CD14-positive monocyte (primary cell): ENCODE results near the gene NME8. TPM values are rescaled to one million over a fixed set of nuclear protein-coding genes. Genes with fewer than 3 reads are reported as not detected.

Experiments
- DNase-seq, 3 donors: peaks; one replicate each; pipeline ENCODE4 v3.0.0-alpha.2; 2011 to 2022
- H2AFZ ChIP-seq: 2 replicates; pipeline ENCODE4 v1.6.0; 2012; ENCODE audit warnings: mild to moderate bottlenecking, low read depth, low read length, inconsistent platforms; ENCODE audit not compliant: insufficient read depth, poor library complexity, severe bottlenecking
- H3K27ac ChIP-seq, 2 donors: 1 replicate in 1 of 2; 2 replicates in 1 of 2; pipeline ENCODE4 v1.5.1; 2012 to 2013; ENCODE audit warnings: low read length in 2 of 2, control low read depth in 1 of 2, inconsistent platforms in 1 of 2, low read depth in 1 of 2, mild to moderate bottlenecking in 1 of 2
- H3K27me3 ChIP-seq, 2 donors: one replicate each; pipeline versions ENCODE4 v1.6.0 to v1.6.1; 2011 to 2013; ENCODE audit warnings: low read length in 2 of 2; ENCODE audit not compliant: control insufficient read depth in 2 of 2, insufficient read depth in 2 of 2
- H3K36me3 ChIP-seq, 2 donors: replicated peaks in 1 of 2; 1 replicate in 1 of 2; 2 replicates in 1 of 2; pipeline versions ENCODE4 v1.5.1 to v1.6.1; 2012 to 2013; ENCODE audit warnings: low read length in 2 of 2, control low read depth in 1 of 2, inconsistent platforms in 1 of 2, mild to moderate bottlenecking in 1 of 2; ENCODE audit not compliant: insufficient read depth in 2 of 2, control insufficient read depth in 1 of 2
- H3K4me1 ChIP-seq, 2 donors: 1 replicate in 1 of 2; 2 replicates in 1 of 2; pipeline versions ENCODE4 v1.5.1 to v1.6.1; 2012 to 2013; ENCODE audit warnings: low read length in 2 of 2, control low read depth in 1 of 2, inconsistent platforms in 1 of 2, mild to moderate bottlenecking in 1 of 2, moderate library complexity in 1 of 2; ENCODE audit not compliant: insufficient read depth in 2 of 2, control insufficient read depth in 1 of 2
- H3K4me2 ChIP-seq: replicated peaks from 2 replicates; pipeline ENCODE3; 2012; ENCODE audit warnings: low read length, moderate library complexity, mild to moderate bottlenecking; ENCODE audit not compliant: poor library complexity, severe bottlenecking; ENCODE audit errors: extremely low read depth
- H3K4me3 ChIP-seq, 3 experiments: fragments of 200-600 bp in 1 of 3; sonication (generic) in 1 of 3; replicated peaks in 1 of 3; 1 replicate in 2 of 3; 2 replicates in 1 of 3; pipeline ENCODE4 v1.5.1; 2011 to 2013; ENCODE audit warnings: low read length in 3 of 3, mild to moderate bottlenecking in 3 of 3, control low read depth in 2 of 3, low read depth in 2 of 3, inconsistent platforms in 1 of 3, moderate library complexity in 1 of 3
- H3K79me2 ChIP-seq: 2 replicates; pipeline ENCODE4 v1.6.0; 2012; ENCODE audit warnings: mild to moderate bottlenecking, control low read depth, inconsistent platforms, low read length, moderate library complexity; ENCODE audit not compliant: insufficient read depth
- H3K9ac ChIP-seq: 2 replicates; pipeline ENCODE4 v1.6.0; 2017; ENCODE audit warnings: low read length, mild to moderate bottlenecking; ENCODE audit not compliant: insufficient read depth, poor library complexity, severe bottlenecking
- H3K9me3 ChIP-seq, 2 donors: replicated peaks in 1 of 2; 1 replicate in 1 of 2; 2 replicates in 1 of 2; pipeline versions ENCODE4 v1.5.1 to v1.6.1; 2012 to 2013; ENCODE audit warnings: low read length in 2 of 2, control low read depth in 1 of 2; ENCODE audit not compliant: control insufficient read depth in 1 of 2, insufficient read depth in 1 of 2
- H4K20me1 ChIP-seq: 2 replicates; pipeline ENCODE4 v1.6.0; 2012; ENCODE audit warnings: mild to moderate bottlenecking, low read length, control low read depth, moderate library complexity; ENCODE audit not compliant: insufficient read depth
- H3K27ac Mint-ChIP-seq, 7 donors: one replicate each; pipeline ENCODE4 v1.8.0; 2020; ENCODE audit warnings: mild to moderate bottlenecking in 7 of 7, mixed read lengths in 7 of 7, moderate library complexity in 6 of 7, inconsistent platforms in 2 of 7
- H3K27me3 Mint-ChIP-seq, 3 donors: one replicate each; pipeline ENCODE4 v1.8.0; 2021 to 2022; ENCODE audit warnings: low read depth in 3 of 3, mild to moderate bottlenecking in 3 of 3, mixed read lengths in 3 of 3, moderate library complexity in 3 of 3, inconsistent platforms in 1 of 3
- H3K36me3 Mint-ChIP-seq, 2 donors: one replicate each; pipeline ENCODE4 v1.8.0; 2020; ENCODE audit warnings: mixed read lengths in 2 of 2, inconsistent platforms in 1 of 2, mild to moderate bottlenecking in 1 of 2
- H3K4me1 Mint-ChIP-seq: one replicate; pipeline ENCODE4 v1.8.0; 2020; ENCODE audit warnings: mild to moderate bottlenecking, mixed read lengths
- H3K4me3 Mint-ChIP-seq, 2 donors: one replicate each; pipeline ENCODE4 v1.8.0; 2020; ENCODE audit warnings: mild to moderate bottlenecking in 2 of 2, mixed read lengths in 2 of 2, moderate library complexity in 1 of 2
- H3K9me3 Mint-ChIP-seq, 7 donors: one replicate each; pipeline ENCODE4 v1.8.0; 2020 to 2022; ENCODE audit warnings: mixed read lengths in 7 of 7, mild to moderate bottlenecking in 6 of 7, moderate library complexity in 6 of 7, inconsistent platforms in 2 of 7
- WGBS: methylation state at CpG from one replicate; pipeline ENCODE4 v1.1.5; 2013; ENCODE audit warnings: missing lambda C conversion rate; ENCODE audit not compliant: insufficient coverage; 5-methylcytosine and 5-hydroxymethylcytosine counted together
- intact Hi-C, 2 donors: fragments of 100-400 bp; cut with micrococcal nuclease; formaldehyde crosslinking; loops; one replicate each; pipeline versions ENCODE4 v1.15.0 to v1.15.1; 2023
- polyA plus RNA-seq, 3 donors: library from polyadenylated mRNA; depleted of rRNA in 1 of 3; unstranded in 2 of 3; stranded (reverse) in 1 of 3; fragments of 300-500 nt in 2 of 3; fragments of >200 nt in 1 of 3; fragmentation: Illumina TruSeq in 2 of 3; gene quantifications; 1 replicate in 2 of 3; 2 replicates in 1 of 3; pipeline ENCODE4 v1.2.3, GENCODE V29; 2012 to 2021
- TF ChIP-seq, protein P1 (sequence below): fragments of 200-600 bp; IDR thresholded peaks from one replicate; pipeline ENCODE4 v1.8.0; 2022; ENCODE audit warnings: antibody characterized with exemption, mild to moderate bottlenecking

Gene NME8
- polyA plus RNA-seq, 3 donors = 3.2 to 8.8 (median 4.8) TPM

GRCh38 chr7:37924491-37925041, 76.2 kb downstream of the NME8 start:
- TF ChIP-seq, protein P1, sequence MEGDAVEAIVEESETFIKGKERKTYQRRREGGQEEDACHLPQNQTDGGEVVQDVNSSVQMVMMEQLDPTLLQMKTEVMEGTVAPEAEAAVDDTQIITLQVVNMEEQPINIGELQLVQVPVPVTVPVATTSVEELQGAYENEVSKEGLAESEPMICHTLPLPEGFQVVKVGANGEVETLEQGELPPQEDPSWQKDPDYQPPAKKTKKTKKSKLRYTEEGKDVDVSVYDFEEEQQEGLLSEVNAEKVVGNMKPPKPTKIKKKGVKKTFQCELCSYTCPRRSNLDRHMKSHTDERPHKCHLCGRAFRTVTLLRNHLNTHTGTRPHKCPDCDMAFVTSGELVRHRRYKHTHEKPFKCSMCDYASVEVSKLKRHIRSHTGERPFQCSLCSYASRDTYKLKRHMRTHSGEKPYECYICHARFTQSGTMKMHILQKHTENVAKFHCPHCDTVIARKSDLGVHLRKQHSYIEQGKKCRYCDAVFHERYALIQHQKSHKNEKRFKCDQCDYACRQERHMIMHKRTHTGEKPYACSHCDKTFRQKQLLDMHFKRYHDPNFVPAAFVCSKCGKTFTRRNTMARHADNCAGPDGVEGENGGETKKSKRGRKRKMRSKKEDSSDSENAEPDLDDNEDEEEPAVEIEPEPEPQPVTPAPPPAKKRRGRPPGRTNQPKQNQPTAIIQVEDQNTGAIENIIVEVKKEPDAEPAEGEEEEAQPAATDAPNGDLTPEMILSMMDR = no peak
- no peak overlapping the region for H3K4me2 ChIP-seq
- H3K9me3 ChIP-seq = peaks cover 2 to 14% of the 10 kb centered on the region in 2 donors
- DNase-seq = no peak
- peaks cover 0 to 2% of the 10 kb centered on the region in 2 donors for H3K27me3 ChIP-seq
- H3K4me3 ChIP-seq = no peak overlapping the region
- intact Hi-C loops = no loop called here
- no peak overlapping the region for H3K4me3 Mint-ChIP-seq
- peaks cover 7% of the 10 kb centered on the region for H3K79me2 ChIP-seq
- H3K9me3 Mint-ChIP-seq = peaks cover 3 to 19% (median 14%) of the 10 kb centered on the region in 7 donors
- no peak overlapping the region for H3K27ac ChIP-seq
- no peak overlapping the region for H3K27ac Mint-ChIP-seq
- H3K4me1 Mint-ChIP-seq = peaks cover 15% of the 10 kb centered on the region
- H3K9ac ChIP-seq = no peak overlapping the region
- WGBS = no CpG with 5 or more reads among the region's 3 CpGs
- H4K20me1 ChIP-seq = no peaks in the 10 kb centered on the region
- H2AFZ ChIP-seq = no peak overlapping the region
- H3K36me3 ChIP-seq = peaks cover 0 to 6% of the 10 kb centered on the region in 2 donors
- H3K4me1 ChIP-seq = peaks cover 20 to 23% of the 10 kb centered on the region in 2 donors
- peaks cover 5 to 15% (median 8%) of the 10 kb centered on the region in 3 donors for H3K27me3 Mint-ChIP-seq
- peaks cover 0 to 3% of the 10 kb centered on the region in 2 donors for H3K36me3 Mint-ChIP-seq

DNA sequence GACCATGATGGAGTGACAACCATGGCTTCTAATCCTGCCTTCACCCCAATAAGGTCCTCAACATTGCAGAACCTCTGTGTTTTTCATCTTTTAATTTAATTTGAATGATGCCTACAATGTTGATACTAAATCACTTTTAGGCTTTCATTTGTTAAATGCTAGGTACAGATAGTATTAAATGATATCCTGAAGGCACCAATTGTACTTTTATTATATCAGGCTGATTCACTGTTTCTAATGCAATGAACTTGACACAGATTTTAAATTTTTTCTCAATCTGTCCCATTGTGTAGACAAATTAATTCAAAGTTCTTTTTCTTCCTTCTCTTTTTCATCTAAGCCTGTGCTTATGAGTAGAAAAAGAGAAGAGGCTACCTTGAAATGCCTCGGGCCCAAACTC, 77.2 kb downstream of the NME8 start:
- DNase-seq = no peak
- H3K9me3 ChIP-seq = peaks cover 2 to 14% of the 10 kb centered on the region in 2 donors
- peaks cover 0 to 6% of the 10 kb centered on the region in 2 donors for H3K36me3 ChIP-seq
- WGBS = no CpG with 5 or more reads among the region's 1 CpG
- Mint-ChIP-seq H3K27ac (no peak overlapping the region), H3K4me3 (no peak overlapping the region), H3K4me1 (peaks cover 9% of the 10 kb centered on the region), H3K9me3 (peaks cover 3 to 21% (median 14%) of the 10 kb centered on the region in 7 donors), H3K27me3 (peaks cover 0 to 6% (median 3%) of the 10 kb centered on the region in 3 donors), H3K36me3 (peaks cover 0 to 3% of the 10 kb centered on the region in 2 donors)
- H2AFZ ChIP-seq = no peak overlapping the region
- H4K20me1 ChIP-seq = no peaks in the 10 kb centered on the region
- H3K9ac ChIP-seq = no peak overlapping the region
- H3K4me3 ChIP-seq = no peak overlapping the region
- H3K27me3 ChIP-seq = no peaks in the 10 kb centered on the region
- intact Hi-C loops = no loop called here
- no peak overlapping the region for H3K27ac ChIP-seq
- H3K79me2 ChIP-seq = peaks cover 7% of the 10 kb centered on the region
- H3K4me1 ChIP-seq = peaks cover 16 to 18% of the 10 kb centered on the region in 2 donors
- TF ChIP-seq, protein P1 = no peak
- H3K4me2 ChIP-seq = no peak overlapping the region
